Breast epithelium (tissue), 4 donors: Measurements from ENCODE around the gene HBE1. TPM values are rescaled to one million over a fixed set of nuclear protein-coding genes. Genes with fewer than 3 reads are reported as not detected.
"Not testable (repeated sequence)": the region's sequence is repeated elsewhere in the genome, so short reads cannot be mapped to it uniquely, and the experiment has no call there.

ENCODE experiments used
- DNase-seq, 2 donors: peaks; one replicate each; pipeline ENCODE4 v3.0.0-alpha.2; 2019; ENCODE audit warnings: low spot score in 2 of 2
- H3K27ac ChIP-seq, 2 donors: fragments of 200-600 bp; sonication (generic) in 1 of 2; one replicate each; pipeline ENCODE4 v1.5.1; 2016 to 2019; ENCODE audit warnings: mild to moderate bottlenecking in 1 of 2
- H3K27me3 ChIP-seq, 2 donors: fragments of 200-600 bp; sonication (generic) in 1 of 2; one replicate each; pipeline versions ENCODE4 v1.5.1 to v1.6.0; 2017 to 2019; ENCODE audit warnings: control low read depth in 1 of 2, mild to moderate bottlenecking in 1 of 2
- H3K36me3 ChIP-seq: fragments of 200-600 bp; one replicate; pipeline ENCODE4 v1.5.1; 2019
- H3K4me1 ChIP-seq, 2 donors: fragments of 200-600 bp; sonication (generic); one replicate each; pipeline ENCODE4 v1.5.1; 2016 to 2019; ENCODE audit warnings: control low read depth in 1 of 2
- H3K4me3 ChIP-seq, 3 donors: fragments of 200-600 bp; sonication (generic); 1 replicate in 2 of 3; 2 replicates in 1 of 3; pipeline ENCODE4 v1.5.1; 2016 to 2019; ENCODE audit warnings: mild to moderate bottlenecking in 3 of 3, moderate library complexity in 2 of 3
- H3K9me3 ChIP-seq, 2 donors: fragments of 200-600 bp; sonication (generic) in 1 of 2; one replicate each; pipeline ENCODE4 v1.5.1; 2016 to 2019; ENCODE audit warnings: control low read depth in 1 of 2
- POLR2A ChIP-seq: fragments of 450-650 bp; IDR thresholded peaks from one replicate; pipeline ENCODE4 v1.6.1; 2016; ENCODE audit warnings: antibody characterized with exemption, mild to moderate bottlenecking, moderate library complexity
- POLR2AphosphoS5 ChIP-seq, 3 donors: sonication (generic); formaldehyde crosslinking; IDR thresholded peaks; one replicate each; pipeline ENCODE4 v1.6.1; 2017; ENCODE audit warnings: antibody characterized with exemption in 3 of 3
- intact Hi-C: fragments of 100-400 bp; cut with DNase I; formaldehyde crosslinking; loops from one replicate; pipeline ENCODE4 v1.15.1; 2023; ENCODE audit warnings: low total_unique reads
- total RNA-seq, 3 donors: library from RNA; depleted of rRNA; stranded (reverse); fragments of >200 nt; gene quantifications; one replicate each; pipeline ENCODE4 v1.1.0, GENCODE V29; 2016
- TF ChIP-seq, protein P1 (sequence below), 3 donors: fragments of 450-650 bp; IDR thresholded peaks; one replicate each; pipeline ENCODE4 v1.5.1; 2016 to 2017; ENCODE audit warnings: antibody characterized with exemption in 3 of 3, mild to moderate bottlenecking in 3 of 3, moderate library complexity in 3 of 3

Gene HBE1
- total RNA-seq, 3 donors from 2014 or later = not detected

GRCh38 chr11:5252919-5253265, 16.9 kb downstream of the HBE1 start:
- H3K4me1 ChIP-seq = no peaks in the 10 kb centered on the region

GRCh38 chr11:5252192-5252918, 17.4 kb downstream of the HBE1 start:
- H3K27ac ChIP-seq = no peak overlapping the region
- no peak overlapping the region for H3K4me3 ChIP-seq
- H3K9me3 ChIP-seq = no peaks in the 10 kb centered on the region
- TF ChIP-seq POLR2A (no peak), POLR2AphosphoS5 (IDR thresholded peaks at IDR 0.05) (no peak)
- TF ChIP-seq, protein P1, sequence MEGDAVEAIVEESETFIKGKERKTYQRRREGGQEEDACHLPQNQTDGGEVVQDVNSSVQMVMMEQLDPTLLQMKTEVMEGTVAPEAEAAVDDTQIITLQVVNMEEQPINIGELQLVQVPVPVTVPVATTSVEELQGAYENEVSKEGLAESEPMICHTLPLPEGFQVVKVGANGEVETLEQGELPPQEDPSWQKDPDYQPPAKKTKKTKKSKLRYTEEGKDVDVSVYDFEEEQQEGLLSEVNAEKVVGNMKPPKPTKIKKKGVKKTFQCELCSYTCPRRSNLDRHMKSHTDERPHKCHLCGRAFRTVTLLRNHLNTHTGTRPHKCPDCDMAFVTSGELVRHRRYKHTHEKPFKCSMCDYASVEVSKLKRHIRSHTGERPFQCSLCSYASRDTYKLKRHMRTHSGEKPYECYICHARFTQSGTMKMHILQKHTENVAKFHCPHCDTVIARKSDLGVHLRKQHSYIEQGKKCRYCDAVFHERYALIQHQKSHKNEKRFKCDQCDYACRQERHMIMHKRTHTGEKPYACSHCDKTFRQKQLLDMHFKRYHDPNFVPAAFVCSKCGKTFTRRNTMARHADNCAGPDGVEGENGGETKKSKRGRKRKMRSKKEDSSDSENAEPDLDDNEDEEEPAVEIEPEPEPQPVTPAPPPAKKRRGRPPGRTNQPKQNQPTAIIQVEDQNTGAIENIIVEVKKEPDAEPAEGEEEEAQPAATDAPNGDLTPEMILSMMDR (IDR thresholded peaks at IDR 0.05) = no peak
- DNase-seq = no peak
- no peaks in the 10 kb centered on the region for H3K4me1 ChIP-seq
- no peaks in the 10 kb centered on the region for H3K27me3 ChIP-seq
- no peaks in the 10 kb centered on the region for H3K36me3 ChIP-seq
- intact Hi-C loops = no loop called here

More at GRCh38 chr11:5252919-5253265, 16.9 kb downstream of the HBE1 start:
- Histone ChIP-seq H3K9me3 (no peaks in the 10 kb centered on the region), H3K27me3 (no peaks in the 10 kb centered on the region), H3K36me3 (no peaks in the 10 kb centered on the region), H3K4me3 (no peak overlapping the region), H3K27ac (no peak overlapping the region)
- intact Hi-C loops = no loop called here
- TF ChIP-seq POLR2A = no peak
- no peak for TF ChIP-seq POLR2AphosphoS5 (IDR thresholded peaks at IDR 0.05)
- TF ChIP-seq, protein P1 (IDR thresholded peaks at IDR 0.05) = no peak
- DNase-seq = no peak

DNA sequence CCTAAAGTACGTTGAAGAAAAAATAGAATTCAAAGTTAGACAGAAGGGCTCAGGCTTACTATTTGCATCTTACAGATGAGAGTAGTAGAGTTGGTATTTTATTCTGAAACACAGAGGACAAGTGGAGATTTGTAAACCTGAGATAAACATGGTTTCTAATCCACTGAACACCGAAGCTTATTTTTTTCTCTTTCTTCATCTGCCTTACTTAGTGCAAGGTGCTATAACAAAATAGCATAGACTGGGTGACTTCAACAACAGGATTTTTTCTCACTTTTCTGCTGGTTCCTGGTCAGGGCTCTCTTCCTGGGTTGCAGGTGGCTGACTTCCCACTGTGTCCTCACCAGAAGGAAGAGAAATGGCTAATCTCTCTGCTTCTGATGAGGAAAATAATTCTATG, 18.0 kb downstream of the HBE1 start:
- Histone ChIP-seq H3K4me3 (no peak overlapping the region), H3K9me3 (no peaks in the 10 kb centered on the region), H3K4me1 (no peaks in the 10 kb centered on the region), H3K36me3 (no peaks in the 10 kb centered on the region), H3K27ac (no peak overlapping the region), H3K27me3 (no peaks in the 10 kb centered on the region)
- intact Hi-C loops = no loop called here
- DNase-seq = no peak
- TF ChIP-seq, protein P1 (IDR thresholded peaks at IDR 0.05) = no peak
- TF ChIP-seq POLR2AphosphoS5 (IDR thresholded peaks at IDR 0.05) = no peak
- TF ChIP-seq POLR2A = no peak

DNA sequence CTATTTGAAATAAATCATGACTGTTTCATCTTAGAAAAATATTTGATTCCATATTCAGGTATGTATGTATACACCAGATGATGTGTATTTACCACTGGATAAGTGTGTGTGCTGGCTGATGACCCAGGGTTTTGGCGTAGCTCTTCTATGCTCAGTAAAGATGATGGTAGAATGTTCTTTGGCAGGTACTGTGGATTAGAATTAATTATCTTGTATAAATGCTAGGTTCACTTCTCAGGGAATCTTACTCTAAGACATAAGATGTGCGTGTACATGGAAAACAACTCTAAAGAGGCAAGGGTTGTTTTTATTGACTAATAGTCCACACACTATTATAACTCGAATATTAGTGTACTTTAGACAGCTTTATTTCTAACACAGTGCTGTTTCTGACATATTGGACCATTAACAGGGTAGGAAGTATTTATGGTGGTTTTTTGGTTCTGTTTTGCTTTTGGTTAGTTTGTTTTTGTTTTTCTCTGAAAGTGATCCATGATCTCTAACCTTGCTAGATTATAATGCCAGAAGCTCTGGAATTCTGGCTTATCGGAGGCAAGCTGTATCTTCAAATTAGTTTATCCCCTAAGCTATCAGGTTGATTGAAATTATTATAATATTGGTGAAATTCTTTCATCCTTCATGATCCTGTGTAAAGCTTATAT, 19.1 kb downstream of the HBE1 start:
- H3K9me3 ChIP-seq = no peaks in the 10 kb centered on the region
- no peak for DNase-seq
- H3K36me3 ChIP-seq = no peaks in the 10 kb centered on the region
- H3K27me3 ChIP-seq = no peaks in the 10 kb centered on the region
- TF ChIP-seq POLR2AphosphoS5 (IDR thresholded peaks at IDR 0.05) = no peak
- intact Hi-C loops = no loop called here
- H3K4me3 ChIP-seq = no peak overlapping the region
- H3K4me1 ChIP-seq = no peaks in the 10 kb centered on the region
- no peak overlapping the region for H3K27ac ChIP-seq

DNA sequence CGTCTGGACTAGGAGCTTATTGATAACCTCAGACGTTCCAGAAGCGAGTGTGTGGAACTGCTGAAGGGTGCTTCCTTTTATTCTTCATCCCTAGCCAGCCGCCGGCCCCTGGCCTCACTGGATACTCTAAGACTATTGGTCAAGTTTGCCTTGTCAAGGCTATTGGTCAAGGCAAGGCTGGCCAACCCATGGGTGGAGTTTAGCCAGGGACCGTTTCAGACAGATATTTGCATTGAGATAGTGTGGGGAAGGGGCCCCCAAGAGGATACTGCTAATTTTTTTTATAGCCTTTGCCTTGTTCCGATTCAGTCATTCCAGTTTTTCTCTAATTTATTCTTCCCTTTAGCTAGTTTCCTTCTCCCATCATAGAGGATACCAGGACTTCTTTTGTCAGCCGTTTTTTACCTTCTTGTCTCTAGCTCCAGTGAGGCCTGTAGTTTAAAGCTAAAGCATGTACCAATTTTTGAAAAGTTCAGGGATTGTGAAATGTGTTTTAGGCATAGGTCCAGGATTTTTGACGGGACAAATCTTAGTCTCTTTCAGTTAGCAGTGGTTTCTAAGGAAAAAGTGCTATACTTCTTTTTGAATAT, 19.8 kb downstream of the HBE1 start, which contains the start of gene HBG1:
TSS of gene HBG1 (minus strand) at position 51 of the 590 bp plus-strand sequence. CDS start 53 bp downstream, outside the sequence.
- H3K27ac ChIP-seq, H3K36me3 ChIP-seq, DNase-seq, H3K27me3 ChIP-seq, H3K4me1 ChIP-seq, H3K4me3 ChIP-seq, H3K9me3 ChIP-seq, intact Hi-C loops: not testable (repeated sequence)

- H3K4me3 ChIP-seq, H3K27ac ChIP-seq, H3K36me3 ChIP-seq, H3K9me3 ChIP-seq, DNase-seq, H3K4me1 ChIP-seq, intact Hi-C loops, H3K27me3 ChIP-seq: not testable (repeated sequence)
Measured at GRCh38 chr11:5248498-5248897, 21.2 kb downstream of the HBE1 start.
